ENCODE measurements around the gene GTF2H4. TPM values are rescaled to one million over a fixed set of nuclear protein-coding genes. Genes with fewer than 3 reads are reported as not detected.
A peak's percentile ranks its signal among the peaks of the same experiment; 100 is the strongest.
"Not testable (repeated sequence)": the region's sequence is repeated elsewhere in the genome, so short reads cannot be mapped to it uniquely, and the experiment has no call there.

GTF2H4 gene
- polyA plus RNA-seq, 4 donors, result 30.2 to 51.2 (median 44.1) TPM

DNA sequence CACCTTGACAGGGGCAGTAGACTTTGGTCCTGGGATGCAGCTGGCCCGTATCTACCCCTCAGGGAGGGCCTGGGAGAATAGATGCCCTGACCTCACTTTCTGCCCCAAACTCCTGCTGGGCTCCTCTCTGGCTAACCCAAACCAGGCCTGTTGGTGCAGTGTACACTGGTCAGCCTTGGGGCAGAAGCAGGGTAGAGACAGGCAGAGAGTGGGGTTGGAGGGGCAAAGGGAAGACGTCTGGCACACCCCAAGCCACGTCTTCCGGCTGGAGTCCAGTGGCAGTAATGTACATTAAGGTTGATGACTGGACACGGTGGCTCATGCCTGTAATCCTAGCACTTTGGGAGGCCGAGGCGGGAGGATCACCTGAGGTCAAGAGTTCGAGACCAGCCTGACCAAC, 14.3 kb upstream of the GTF2H4 start:
- no peak for DNase-seq (ENCODE audit: low read depth in 4 of 4, low spot score in 3 of 4)

DNA sequence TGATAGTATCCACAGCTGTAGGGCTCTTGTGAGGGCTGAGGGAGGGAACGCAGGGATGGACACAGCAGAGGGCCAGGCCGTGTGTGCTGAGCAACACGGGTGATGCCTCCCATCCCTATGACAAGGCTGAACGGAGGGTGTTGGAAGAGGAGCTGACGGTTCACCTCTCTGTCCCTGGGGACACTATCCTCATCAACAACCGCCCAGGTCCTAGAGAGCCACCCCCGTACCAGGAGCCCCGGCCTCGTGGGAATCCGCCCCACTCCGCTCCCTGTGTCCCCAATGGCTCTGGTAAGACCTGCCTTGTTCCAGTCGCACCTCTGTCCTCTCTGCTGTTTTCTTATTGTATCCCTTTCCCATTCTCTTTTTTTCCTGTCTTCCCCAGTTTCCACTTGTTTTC, 13.6 kb upstream of the GTF2H4 start:
- DNase-seq (ENCODE audit: low read depth in 4 of 4, low spot score in 3 of 4), result no peak

GRCh38 chr6:30894935-30895334, 13.1 kb upstream of the GTF2H4 start:
- DNase-seq (ENCODE audit: low read depth in 4 of 4, low spot score in 3 of 4), result no peak

- no peak for DNase-seq (ENCODE audit: low read depth in 4 of 4, low spot score in 3 of 4)
Observed at GRCh38 chr6:30895343-30895742, 12.7 kb upstream of the GTF2H4 start.

DNA sequence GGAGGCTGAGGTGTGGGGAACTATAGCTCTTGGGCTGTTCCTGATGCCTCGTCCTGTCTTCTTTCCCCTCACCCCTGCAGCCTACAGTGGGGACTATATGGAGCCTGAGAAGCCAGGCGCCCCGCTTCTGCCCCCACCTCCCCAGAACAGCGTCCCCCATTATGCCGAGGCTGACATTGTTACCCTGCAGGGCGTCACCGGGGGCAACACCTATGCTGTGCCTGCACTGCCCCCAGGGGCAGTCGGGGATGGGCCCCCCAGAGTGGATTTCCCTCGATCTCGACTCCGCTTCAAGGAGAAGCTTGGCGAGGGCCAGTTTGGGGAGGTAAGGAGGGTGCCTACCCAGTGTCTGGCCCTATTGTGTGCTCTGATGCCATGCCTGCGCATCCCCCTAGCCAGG, 11.5 kb upstream of the GTF2H4 start:
- DNase-seq (ENCODE audit: low read depth in 4 of 4, low spot score in 3 of 4), result no peak

GRCh38 chr6:30897882-30898281, 10.1 kb upstream of the GTF2H4 start:
- no peak for DNase-seq (ENCODE audit: low read depth in 4 of 4, low spot score in 3 of 4)

DNA sequence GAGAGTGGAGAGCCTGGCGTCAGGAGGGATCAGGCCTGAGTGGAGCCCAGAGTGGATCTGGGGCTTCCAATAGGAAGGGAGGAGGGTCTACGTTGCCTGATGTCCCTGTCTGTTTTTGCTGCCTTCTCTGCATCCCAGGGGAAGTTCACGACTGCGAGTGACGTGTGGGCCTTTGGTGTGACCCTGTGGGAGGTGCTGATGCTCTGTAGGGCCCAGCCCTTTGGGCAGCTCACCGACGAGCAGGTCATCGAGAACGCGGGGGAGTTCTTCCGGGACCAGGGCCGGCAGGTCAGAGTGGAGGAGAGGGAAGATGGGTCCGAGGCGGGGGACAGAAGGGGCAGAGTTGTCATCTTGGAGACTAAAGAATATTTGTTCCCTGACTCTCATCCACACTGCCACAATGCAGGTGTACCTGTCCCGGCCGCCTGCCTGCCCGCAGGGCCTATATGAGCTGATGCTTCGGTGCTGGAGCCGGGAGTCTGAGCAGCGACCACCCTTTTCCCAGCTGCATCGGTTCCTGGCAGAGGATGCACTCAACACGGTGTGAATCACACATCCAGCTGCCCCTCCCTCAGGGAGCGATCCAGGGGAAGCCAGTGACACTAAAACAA, 9.2 kb upstream of the GTF2H4 start:
- DNase-seq (ENCODE audit: low read depth in 4 of 4, low spot score in 3 of 4), result no peak

DNA sequence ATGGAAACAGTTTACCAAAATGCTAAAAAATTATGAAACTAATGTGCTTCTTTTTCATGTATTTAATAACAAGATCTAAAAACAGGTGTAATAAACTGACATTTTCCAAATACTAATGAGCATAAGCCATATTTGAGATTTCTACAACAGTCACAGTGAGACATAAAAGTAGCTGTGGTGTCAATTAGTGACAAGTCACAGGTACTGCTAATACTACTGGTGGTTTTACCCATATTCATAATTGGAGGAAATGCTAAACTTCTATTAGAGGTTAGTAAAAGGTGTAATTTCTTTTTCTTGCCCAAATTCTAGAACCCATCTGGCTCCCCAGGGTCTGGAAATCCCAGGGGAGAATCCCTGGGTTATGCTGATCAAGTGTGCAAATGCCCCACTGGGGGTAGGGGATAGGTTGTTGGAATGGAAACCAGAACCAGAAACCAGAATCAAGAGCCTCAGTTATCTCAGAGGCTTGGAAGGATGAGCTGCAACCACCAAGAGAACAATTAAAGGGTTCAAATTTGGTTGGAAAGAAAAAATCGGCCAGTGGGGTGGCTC, 7.1 kb upstream of the GTF2H4 start:
- no peak for DNase-seq (ENCODE audit: low read depth in 4 of 4, low spot score in 3 of 4)

- no peak for DNase-seq (ENCODE audit: low read depth in 4 of 4, low spot score in 3 of 4)
Observed at GRCh38 chr6:30901436-30901835, 6.6 kb upstream of the GTF2H4 start.

DNA sequence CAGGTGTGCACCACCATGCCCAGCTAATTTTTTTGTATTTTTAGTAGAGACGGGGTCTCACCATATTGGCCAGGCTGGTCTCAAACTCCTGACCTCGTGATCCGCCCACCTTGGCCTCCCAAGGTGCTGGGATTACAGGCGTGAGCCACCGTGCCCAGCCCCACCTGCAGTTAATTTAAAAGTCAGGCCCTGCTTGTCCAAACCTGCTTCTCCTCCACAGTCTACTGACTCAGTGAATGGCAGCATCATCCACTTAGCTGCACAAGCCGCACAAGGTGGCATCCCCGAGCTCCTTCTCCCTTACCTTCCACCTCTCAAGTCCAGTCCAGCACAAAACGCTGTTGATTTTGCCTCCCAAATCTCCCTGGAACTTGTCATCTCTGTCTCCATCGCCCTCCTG, 5.8 kb upstream of the GTF2H4 start:
- DNase-seq (ENCODE audit: low read depth in 4 of 4, low spot score in 3 of 4), result not testable (repeated sequence)

DNA sequence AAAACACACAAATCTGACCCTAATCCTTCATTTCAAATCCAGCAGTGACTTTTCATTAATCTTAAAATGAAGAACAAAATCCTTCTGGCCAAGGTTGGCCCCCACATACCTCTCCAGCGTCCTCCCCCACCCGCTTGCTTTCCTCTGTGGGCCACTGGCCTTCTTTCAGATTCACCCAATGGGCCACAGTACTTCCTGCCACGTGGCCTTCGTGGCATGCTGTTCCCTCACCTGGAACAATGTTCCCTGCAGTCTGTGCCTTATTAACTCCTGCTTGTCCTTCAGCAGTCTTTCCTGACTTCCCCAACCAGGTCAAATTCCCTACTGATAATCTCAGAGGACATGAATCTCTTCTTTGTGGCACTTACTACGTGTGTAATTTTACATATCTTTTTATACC, 5.3 kb upstream of the GTF2H4 start:
- no peak for DNase-seq (ENCODE audit: low read depth in 4 of 4, low spot score in 3 of 4)

DNA sequence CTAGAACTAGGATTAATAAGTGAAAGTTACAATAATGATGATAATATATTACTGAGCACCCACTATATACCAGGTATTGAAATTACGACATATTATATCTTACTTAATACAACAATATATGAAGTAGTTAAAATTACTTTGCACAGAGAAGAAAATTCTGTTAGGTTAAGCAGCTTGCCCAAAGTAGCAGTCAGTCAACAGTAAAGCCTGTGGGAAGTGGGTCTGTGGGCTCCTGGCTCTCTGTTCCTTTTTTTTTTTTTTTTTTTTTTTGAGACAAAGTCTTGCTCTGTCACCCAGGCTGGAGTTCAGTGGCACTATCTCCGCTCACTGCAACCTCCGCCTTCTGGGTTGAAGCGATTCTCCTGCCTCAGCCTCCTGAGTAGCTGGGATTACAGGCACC, 4.8 kb upstream of the GTF2H4 start:
- no peak for DNase-seq (ENCODE audit: low read depth in 4 of 4, low spot score in 3 of 4)

DNA sequence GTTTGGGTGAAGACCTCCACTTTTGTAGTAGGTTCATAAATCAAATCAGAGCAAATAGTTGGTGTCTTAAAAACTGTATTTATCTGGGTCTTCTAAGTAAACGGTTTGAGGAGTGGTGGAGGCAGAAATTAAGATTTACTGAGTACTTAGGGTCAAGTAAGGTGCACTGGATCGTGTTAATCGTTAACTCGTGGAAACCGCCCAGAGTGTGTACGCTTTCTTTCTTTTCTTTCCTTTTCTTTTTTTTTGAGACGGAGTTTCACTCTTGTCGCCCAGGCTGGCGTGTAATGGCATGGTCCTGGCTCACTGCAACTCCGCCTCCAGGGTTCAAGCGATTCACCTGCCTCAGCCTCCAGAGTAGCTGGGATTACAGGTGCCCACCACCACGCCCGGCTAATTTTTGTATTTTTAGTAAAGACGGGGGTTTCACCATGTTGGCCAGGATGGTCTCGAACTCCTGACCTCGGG, 683 bp upstream of the GTF2H4 start:
- peak in 1 of 4 donors; percentile 7 for DNase-seq (ENCODE audit: low read depth in 4 of 4, low spot score in 3 of 4)

DNA sequence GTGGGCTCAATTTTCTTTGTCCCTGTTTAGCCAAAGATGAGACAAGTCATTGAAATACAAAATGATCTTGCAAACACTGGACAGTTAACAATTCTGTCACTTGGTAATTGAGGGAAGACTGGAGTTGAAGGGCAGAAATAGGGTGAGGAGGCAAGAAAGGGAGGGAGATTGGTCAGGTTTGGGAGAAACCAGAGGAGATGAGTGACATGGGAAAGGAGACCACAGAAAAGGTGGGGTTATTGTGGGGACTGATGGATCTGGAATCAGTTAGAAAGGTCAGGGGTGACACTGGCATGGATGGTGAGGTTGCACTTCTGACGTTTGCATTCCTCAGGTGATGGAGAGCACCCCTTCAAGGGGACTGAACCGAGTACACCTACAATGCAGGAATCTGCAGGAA, 693 bp downstream of the GTF2H4 start:
- no peak for DNase-seq (ENCODE audit: low read depth in 4 of 4, low spot score in 3 of 4)

GRCh38 chr6:30910473-30910872, 2.5 kb downstream of the GTF2H4 start:
- not testable (repeated sequence) for DNase-seq (ENCODE audit: low read depth in 4 of 4, low spot score in 3 of 4)

- DNase-seq (ENCODE audit: low read depth in 4 of 4, low spot score in 3 of 4), result no peak
Observed at GRCh38 chr6:30912746-30913520, 4.9 kb downstream of the GTF2H4 start.

DNA sequence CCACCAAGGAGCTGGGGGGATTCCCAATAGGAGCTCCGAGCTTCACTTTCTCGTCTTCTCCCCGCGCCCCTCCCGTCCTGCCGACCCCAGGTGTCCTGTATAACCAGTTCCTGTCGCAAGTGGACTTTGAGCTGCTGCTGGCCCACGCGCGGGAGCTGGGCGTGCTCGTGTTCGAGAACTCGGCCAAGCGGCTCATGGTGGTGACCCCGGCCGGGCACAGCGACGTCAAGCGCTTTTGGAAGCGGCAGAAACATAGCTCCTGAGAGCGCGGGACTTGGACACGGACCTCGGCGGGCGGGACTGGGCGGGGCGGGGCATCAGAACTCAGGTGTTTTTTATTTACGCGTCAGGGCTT, 5.7 kb downstream of the GTF2H4 start:
- no peak for DNase-seq (ENCODE audit: low read depth in 4 of 4, low spot score in 3 of 4)

- peak; percentile 88 to 92 (median 89) for DNase-seq (ENCODE audit: low read depth in 4 of 4, low spot score in 3 of 4)
Observed at GRCh38 chr6:30914076-30914853, 6.3 kb downstream of the GTF2H4 start, which contains the start of gene VARS2. Gene VARS2 (plus strand): TSS chr6:30914238. CDS start chr6:30914837, 599 bp downstream.

- DNase-seq (ENCODE audit: low read depth in 4 of 4, low spot score in 3 of 4), result no peak
Observed at GRCh38 chr6:30914854-30915590, 7.0 kb downstream of the GTF2H4 start.

DNA sequence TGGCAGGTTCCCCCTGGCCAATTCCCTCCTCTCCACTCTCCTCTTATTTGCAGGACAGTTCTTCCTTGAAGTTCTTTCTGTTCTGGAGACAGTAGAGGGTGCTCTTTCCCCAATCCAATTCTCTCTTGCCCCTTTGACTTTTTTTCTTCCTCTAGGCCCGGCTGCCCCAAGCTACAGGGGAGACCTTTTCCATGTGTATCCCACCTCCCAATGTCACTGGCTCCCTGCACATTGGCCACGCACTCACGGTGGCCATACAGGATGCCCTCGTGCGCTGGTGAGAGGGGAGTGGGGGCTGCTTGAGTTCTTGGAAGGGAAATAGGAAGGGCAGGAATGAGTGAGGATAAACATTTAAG, 7.6 kb downstream of the GTF2H4 start:
- peak in 2 of 4 donors; percentile 53 to 67 for DNase-seq (ENCODE audit: low read depth in 4 of 4, low spot score in 3 of 4)

DNA sequence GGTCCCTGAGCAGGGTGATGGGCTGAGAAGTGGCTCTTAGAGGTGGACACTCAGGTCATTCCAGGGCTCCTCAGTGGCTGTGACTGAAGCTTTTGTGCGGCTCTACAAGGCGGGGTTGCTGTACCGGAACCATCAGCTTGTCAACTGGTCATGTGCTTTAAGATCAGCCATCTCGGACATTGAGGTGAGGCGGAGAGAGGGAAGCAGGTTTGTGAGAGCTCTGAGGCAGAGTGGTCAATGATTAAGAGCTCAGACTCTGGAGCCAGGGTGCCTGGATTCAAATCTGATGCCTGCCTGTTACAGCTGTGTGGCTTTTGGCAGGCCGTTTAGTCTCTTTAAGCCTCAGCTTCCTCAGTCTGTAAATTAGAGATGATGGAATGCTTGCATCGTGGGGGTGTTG, 9.0 kb downstream of the GTF2H4 start:
- no peak for DNase-seq (ENCODE audit: low read depth in 4 of 4, low spot score in 3 of 4)

Data from left renal pelvis (tissue), 4 donors.